ENCODE data around the gene ARHGEF40.
A peak's percentile ranks its signal among the peaks of the same experiment; 100 is the strongest.

ARHGEF40 gene

GRCh38 chr14:21059842-21060613 is 10.1 kb upstream of the ARHGEF40 start:
- no peak for DNase-seq (ENCODE audit: low read depth in 3 of 3)

GRCh38 chr14:21060614-21061346 is 9.3 kb upstream of the ARHGEF40 start:
- no peak for DNase-seq (ENCODE audit: low read depth in 3 of 3)

- DNase-seq (ENCODE audit: low read depth in 3 of 3) = no peak
These were observed 8.8 kb upstream of the ARHGEF40 start for GRCh38 chr14:21061347-21061668.

GRCh38 chr14:21063479-21063878 is 6.6 kb upstream of the ARHGEF40 start:
- no peak for DNase-seq (ENCODE audit: low read depth in 3 of 3)

- DNase-seq (ENCODE audit: low read depth in 3 of 3) = no peak
These were observed 3.1 kb upstream of the ARHGEF40 start for GRCh38 chr14:21066882-21067502.

DNA sequence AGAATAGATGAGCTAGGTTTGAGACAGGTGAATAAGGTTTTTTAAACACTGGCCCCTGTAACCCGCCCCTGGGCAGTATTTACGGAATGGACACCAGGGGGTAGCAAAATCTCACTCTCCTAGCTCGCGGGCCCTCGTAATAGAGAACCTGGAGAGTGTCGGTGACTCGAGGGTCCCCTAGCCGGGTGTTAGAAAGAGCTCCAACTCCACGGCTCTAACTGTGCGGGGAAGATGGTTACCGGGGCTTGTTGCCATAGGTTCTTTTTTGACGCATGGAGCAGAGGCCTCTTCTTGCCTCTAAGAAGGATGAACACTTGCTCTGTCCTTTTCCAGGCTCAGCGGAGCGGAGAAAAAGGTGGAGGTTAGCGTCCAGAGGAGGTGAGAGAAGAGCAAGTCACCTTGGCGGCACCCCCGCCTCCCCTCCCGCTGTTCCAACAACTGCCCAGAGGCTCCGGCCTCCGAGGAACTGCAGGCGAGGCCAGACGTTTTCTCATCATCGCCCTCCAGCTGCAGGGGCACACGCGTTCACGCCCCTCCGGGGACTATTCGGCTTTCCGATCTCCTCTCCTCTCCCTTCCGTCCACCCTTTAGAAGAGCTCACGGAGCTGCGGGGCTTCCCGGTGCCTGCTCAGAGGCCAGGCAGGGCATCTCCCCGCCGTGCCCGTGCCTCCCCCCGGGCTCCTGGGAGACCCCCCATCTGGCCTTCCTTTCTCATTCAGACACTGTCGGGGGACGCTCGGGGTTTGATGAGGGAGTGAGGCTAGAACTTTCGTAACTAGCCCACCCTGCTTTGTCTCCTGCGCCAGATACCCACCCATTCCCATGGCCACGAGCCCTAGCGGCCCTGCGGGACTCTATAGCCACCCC is 1.4 kb upstream of the ARHGEF40 start:
- DNase-seq (ENCODE audit: low read depth in 3 of 3) = no peak

DNA sequence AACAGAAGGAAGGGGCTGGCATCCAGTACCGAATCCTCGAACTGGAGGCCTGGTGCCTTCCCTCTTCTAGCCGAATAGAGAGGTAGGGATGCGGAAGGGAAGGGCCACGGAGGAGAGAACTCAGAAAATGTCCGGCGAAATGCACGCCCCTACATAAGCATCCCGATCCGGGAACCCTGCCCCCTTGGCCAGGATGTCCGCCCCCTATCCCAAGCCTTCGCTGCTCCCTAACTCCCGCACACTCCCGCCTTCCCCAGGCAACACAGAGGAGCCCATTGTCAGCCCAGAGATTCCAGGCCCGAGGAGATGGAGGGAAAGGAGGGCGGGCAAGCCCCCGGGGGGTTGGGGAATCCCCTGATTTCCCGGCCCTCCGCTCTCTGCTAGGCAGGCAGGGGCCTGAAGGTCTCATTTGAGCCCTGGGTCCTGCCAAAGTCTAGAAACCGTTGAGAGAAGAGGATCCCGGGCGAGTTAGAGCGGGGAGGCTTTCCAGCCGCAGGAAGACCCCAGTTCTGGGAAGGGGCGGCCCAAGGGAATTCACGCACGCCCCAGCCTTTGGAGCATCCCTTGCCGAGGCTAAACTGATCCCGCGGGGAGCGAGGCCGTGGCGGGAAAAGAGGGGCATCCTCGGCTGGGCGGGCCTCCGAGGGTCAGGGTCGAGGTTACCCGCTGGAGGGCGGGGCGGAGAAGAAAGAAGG is 569 bp upstream of the ARHGEF40 start:
- no peak for DNase-seq (ENCODE audit: low read depth in 3 of 3)

DNA sequence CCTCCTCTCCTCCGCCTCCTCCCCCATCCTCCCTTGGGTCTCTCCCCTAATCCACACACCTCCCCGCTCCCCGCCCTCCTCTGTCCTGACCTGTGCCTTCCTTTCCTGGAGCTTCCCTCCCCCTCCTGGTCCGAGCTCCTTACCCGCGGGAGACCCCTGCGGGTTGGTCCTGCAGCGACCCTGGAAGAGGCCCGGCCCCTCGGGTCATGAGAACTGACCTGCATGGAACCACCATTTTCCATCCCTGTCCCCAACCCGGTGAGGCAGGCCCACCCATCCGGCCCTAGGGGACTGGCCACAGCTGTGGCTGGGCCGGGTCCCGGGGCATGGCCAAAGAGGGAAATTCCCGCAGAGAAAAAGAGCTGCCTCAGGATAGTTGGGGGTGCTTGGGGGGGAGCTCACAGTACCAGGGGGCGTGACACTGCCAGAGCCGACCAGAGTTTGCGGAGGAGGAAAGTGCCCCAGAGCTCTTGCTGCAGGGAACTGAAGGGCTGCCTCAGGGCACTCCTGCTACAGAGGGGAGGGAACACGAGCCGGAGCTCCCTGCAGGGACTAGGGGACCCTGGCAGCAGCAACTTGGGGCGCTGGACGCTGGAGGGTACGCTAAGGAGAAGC is 613 bp downstream of the ARHGEF40 start:
- no peak for DNase-seq (ENCODE audit: low read depth in 3 of 3)

- DNase-seq (ENCODE audit: low read depth in 3 of 3) = peak in 1 of 3 donors; percentile 31
These were observed 1.3 kb downstream of the ARHGEF40 start for GRCh38 chr14:21071225-21072030.

GRCh38 chr14:21072031-21072473 is 1.9 kb downstream of the ARHGEF40 start:
- no peak for DNase-seq (ENCODE audit: low read depth in 3 of 3)

- no peak for DNase-seq (ENCODE audit: low read depth in 3 of 3)
These were observed 2.8 kb downstream of the ARHGEF40 start for GRCh38 chr14:21072781-21073339.

DNA sequence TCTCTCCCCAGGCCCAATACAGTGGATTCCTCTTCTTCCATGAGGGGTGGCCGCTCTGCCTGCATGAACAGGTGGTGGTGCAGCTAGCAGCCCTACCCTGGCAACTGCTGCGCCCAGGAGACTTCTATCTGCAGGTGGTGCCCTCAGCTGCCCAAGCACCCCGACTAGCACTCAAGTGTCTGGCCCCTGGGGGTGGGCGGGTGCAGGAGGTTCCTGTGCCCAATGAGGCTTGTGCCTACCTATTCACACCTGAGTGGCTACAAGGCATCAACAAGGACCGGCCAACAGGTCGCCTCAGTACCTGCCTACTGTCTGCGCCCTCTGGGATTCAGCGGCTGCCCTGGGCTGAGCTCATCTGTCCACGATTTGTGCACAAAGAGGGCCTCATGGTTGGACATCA is 3.8 kb downstream of the ARHGEF40 start:
- no peak for DNase-seq (ENCODE audit: low read depth in 3 of 3)

- DNase-seq (ENCODE audit: low read depth in 3 of 3) = no peak
These were observed 4.5 kb downstream of the ARHGEF40 start for GRCh38 chr14:21074398-21075272.

DNA sequence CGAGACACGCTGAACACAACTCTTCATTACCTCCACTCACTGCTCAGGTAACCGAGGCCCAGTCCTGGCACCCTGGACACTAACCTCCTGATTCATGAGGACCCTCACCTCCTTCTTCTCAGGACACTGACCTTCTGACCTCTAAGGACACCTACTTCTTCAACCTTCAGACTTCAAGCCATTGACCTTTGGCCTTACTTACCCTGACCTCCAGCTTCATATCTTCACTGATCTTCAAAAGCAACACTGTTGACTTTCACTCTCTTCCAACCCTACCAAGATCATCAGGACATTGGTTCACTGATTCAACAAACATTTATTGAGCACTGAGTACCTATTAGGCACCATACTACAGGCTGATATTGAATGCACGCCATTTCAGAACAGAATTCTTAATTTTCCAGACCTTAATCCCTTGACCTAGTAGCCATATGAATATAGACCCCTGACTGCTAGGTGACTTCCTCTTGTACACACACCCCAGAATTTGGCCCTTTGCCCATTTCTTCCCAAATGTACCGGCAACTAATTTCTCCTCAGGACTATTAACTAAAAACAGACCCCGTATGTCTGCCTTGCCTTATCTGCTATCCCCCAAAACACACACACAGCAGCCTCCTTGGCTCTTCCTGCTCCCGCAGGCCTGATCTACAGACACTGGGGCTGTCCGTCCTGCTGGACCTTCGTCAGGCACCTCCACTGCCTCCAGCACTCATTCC is 5.8 kb downstream of the ARHGEF40 start:
- no peak for DNase-seq (ENCODE audit: low read depth in 3 of 3)

GRCh38 chr14:21077672-21078071 is 7.6 kb downstream of the ARHGEF40 start:
- no peak for DNase-seq (ENCODE audit: low read depth in 3 of 3)

DNA sequence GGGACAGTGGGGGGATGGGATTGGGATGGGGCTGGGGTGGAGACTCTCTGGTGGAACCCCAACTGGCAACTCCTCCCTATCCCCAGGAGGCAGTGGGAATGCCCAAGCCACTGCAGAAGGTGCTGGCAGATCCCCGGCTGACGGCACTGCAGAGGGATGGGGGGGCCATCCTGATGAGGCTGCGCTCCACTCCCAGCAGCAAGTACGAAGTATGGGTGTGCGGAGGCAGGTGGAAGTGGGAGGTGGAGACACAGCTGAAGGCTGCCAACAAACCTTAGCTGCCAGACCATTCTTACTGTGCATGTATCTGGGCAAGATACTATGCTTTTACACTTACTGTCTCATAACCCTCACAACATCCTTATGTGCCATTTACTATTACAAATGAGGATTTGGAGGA is 8.2 kb downstream of the ARHGEF40 start:
- no peak for DNase-seq (ENCODE audit: low read depth in 3 of 3)

GRCh38 chr14:21078726-21079125 is 8.6 kb downstream of the ARHGEF40 start:
- no peak for DNase-seq (ENCODE audit: low read depth in 3 of 3)

DNA sequence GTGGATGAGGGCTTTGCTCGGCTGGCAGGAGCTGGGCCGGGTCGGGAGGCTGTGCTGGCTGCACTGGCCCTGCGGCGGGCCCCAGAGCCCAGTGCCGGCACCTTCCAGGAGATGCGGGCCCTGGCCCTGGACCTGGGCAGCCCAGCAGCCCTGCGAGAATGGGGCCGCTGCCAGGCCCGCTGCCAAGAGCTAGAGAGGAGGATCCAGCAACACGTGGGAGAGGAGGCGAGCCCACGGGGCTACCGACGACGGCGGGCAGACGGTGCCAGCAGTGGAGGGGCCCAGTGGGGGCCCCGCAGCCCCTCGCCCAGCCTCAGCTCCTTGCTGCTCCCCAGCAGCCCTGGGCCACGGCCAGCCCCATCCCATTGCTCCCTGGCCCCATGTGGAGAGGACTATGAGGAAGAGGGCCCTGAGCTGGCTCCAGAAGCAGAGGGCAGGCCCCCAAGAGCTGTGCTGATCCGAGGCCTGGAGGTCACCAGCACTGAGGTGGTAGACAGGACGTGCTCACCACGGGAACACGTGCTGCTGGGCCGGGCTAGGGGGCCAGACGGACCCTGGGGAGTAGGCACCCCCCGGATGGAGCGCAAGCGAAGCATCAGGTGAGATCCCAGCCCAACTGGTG is 11.5 kb downstream of the ARHGEF40 start:
- no peak for DNase-seq (ENCODE audit: low read depth in 3 of 3)
